HUES64 (cell line): ENCODE results near the gene ADAP1.

Source experiments
- H3K27ac ChIP-seq: 2 replicates; pipeline ENCODE4 v1.7.0; 2013; ENCODE audit warnings: low read depth, low read length, inconsistent platforms
- H3K27me3 ChIP-seq: 2 replicates; pipeline ENCODE4 v1.6.1; 2013; ENCODE audit warnings: mild to moderate bottlenecking, low read length; ENCODE audit not compliant: insufficient read depth
- H3K36me3 ChIP-seq: 2 replicates; pipeline ENCODE4 v1.6.1; 2013; ENCODE audit warnings: mild to moderate bottlenecking, low read length; ENCODE audit not compliant: insufficient read depth
- H3K4me1 ChIP-seq: 2 replicates; pipeline ENCODE4 v1.6.1; 2013; ENCODE audit warnings: mild to moderate bottlenecking, low read length, moderate library complexity; ENCODE audit not compliant: insufficient read depth
- H3K4me3 ChIP-seq: 2 replicates; pipeline ENCODE4 v1.5.1; 2013; ENCODE audit warnings: mild to moderate bottlenecking, low read length, moderate library complexity
- H3K9ac ChIP-seq: 2 replicates; pipeline ENCODE4 v1.6.1; 2013; ENCODE audit warnings: mild to moderate bottlenecking, low read depth, low read length
- H3K9me3 ChIP-seq: 2 replicates; pipeline ENCODE4 v1.6.1; 2013; ENCODE audit warnings: low read depth, low read length; ENCODE audit not compliant: insufficient read depth
- WGBS: fragments of 150-250, 120-280 bp; methylation state at CpG from one replicate; pipeline ENCODE4 v1.1.7; 2013; ENCODE audit warnings: missing lambda C conversion rate; 5-methylcytosine and 5-hydroxymethylcytosine counted together

Gene ADAP1

GRCh38 chr7:891291-891690, 63.2 kb downstream of the ADAP1 start:
- H3K27ac ChIP-seq, result no peak overlapping the region

DNA sequence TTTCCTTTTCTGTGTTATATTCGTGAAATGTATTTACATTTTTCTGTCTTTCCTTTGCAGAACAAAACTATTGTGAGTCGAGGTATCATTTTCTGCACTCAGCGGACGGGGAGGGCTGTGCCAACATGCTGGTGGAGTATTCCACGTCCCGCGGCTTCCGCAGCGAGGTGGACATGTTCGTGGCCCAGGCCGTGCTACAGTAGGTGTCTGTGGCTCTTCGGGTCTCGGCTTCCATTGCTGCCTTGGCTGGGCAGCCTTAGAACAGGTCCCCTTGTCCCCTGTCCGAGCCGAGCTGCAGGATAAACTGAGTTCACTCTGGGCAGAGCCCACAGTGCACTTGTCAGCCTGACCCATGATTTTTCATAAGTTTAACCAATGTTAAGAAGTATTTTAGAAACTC, 63.6 kb downstream of the ADAP1 start:
- no peak overlapping the region for H3K9ac ChIP-seq
- no peaks in the 10 kb centered on the region for H3K27me3 ChIP-seq
- H3K4me1 ChIP-seq, result no peaks in the 10 kb centered on the region
- H3K36me3 ChIP-seq, result peaks cover 80% of the 10 kb centered on the region
- no peak overlapping the region for H3K4me3 ChIP-seq
- 92% methylated on average over 15 of the region's 15 CpGs for WGBS
- no peak overlapping the region for H3K27ac ChIP-seq
- H3K9me3 ChIP-seq, result no peaks in the 10 kb centered on the region

More at GRCh38 chr7:891291-891690, 63.2 kb downstream of the ADAP1 start:
- H3K9me3 ChIP-seq, result no peaks in the 10 kb centered on the region
- no peaks in the 10 kb centered on the region for H3K27me3 ChIP-seq
- no peaks in the 10 kb centered on the region for H3K4me1 ChIP-seq
- 96% methylated on average over 29 of the region's 29 CpGs for WGBS
- H3K36me3 ChIP-seq, result peaks cover 82% of the 10 kb centered on the region
- H3K4me3 ChIP-seq, result no peak overlapping the region
- no peak overlapping the region for H3K9ac ChIP-seq

DNA sequence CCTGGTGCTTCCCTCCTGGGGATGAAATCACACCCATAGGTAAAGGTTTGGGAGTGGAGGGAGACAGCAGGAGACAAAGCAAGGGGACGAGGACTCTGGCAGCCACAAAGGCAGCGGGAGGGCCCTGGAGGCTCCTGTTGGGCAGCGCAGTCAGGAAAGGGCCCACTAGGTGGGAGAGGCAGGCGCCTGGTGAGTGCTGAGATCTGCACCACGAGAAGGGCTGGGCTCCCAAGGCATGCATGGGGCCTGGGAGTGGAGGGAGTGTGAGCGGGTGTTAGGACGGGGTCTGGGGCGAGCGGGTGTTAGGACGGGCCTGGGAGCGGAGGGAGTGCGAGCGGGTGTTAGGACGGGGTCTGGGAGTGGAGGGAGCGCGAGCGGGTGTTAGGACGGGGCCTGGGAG, 65.1 kb downstream of the ADAP1 start:
- H3K27ac ChIP-seq, result no peak overlapping the region
- H3K36me3 ChIP-seq, result peaks cover 65% of the 10 kb centered on the region
- 81% methylated on average over 10 of the region's 18 CpGs for WGBS
- H3K27me3 ChIP-seq, result no peaks in the 10 kb centered on the region
- H3K9me3 ChIP-seq, result no peaks in the 10 kb centered on the region
- no peaks in the 10 kb centered on the region for H3K4me1 ChIP-seq
- peak overlapping the region; percentile 29; the same call in 1 of the 2 replicates for H3K9ac ChIP-seq
- peak overlapping the region; percentile 39; the same call in 1 of the 2 replicates for H3K4me3 ChIP-seq

DNA sequence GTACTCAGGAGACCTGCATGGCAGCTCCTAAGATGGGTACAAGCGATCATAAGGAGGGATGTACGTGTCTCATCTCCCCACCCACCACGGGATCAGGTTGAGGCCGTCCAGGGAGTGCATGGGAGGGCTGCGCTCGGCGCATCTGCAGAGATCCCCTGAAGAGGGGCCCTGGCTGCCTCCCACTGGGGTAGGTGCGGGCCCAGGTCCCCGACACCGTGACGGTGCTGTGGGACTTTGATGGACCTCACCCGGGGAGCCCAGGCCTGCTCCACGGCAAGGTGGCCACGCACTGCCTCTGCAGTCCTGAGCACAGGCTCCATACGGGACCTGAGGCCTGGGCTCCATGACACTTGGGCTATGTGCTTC, 65.5 kb downstream of the ADAP1 start:
- Histone ChIP-seq H3K9me3 (no peaks in the 10 kb centered on the region), H3K27me3 (no peaks in the 10 kb centered on the region), H3K4me3 (peak overlapping the region; percentile 39; the same call in 1 of the 2 replicates), H3K4me1 (no peaks in the 10 kb centered on the region), H3K27ac (no peak overlapping the region), H3K36me3 (peaks cover 62% of the 10 kb centered on the region), H3K9ac (peak overlapping the region; percentile 29; the same call in 1 of the 2 replicates)
- 86% methylated on average over 15 of the region's 15 CpGs for WGBS

DNA sequence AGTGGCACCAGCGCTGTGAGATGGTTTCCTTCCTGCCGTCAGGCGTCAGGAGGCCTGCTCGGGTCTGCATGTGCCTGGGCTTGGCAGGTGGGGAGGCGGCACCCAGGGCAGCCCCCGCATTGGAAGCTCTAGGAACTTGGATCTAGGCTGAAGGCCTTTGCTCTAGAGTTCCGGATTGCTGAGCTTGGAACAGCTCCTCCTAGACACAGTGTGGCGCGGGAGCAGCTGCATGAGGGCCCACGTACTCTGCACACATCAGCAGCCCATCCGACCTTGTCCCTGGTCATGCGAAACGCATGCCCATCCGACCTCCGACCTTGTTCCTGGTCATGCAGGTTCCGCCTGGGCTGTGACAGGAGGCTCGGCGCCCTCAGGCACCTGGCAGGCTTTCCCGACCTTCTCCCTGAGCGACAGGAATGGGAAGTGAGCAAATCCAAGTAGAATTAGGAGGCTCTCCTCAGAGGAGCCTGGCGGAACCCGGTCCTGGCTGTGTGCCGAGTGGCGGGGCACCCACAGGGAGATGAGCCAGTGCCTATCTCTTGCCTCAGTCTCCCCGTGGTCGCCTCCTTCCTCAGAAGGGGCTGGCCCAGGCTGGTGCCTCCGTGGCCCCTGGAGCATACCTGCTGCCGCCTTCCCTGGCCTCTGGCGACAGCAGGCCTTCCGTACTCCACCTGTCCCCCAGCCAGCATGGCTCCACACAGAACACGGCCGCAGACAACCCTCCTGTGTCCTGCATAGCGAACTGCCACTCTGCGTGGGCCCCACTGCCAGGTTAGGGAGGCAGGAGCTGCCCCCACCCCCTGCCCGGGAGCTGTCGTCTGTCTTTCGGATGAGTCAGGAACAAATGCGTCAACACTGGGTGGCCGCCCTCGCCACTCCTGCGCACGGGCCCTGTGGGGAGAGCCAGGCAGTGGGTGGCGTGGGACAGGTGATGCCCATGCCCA, 66.1 kb downstream of the ADAP1 start:
- no peaks in the 10 kb centered on the region for H3K4me1 ChIP-seq
- H3K9me3 ChIP-seq, result no peaks in the 10 kb centered on the region
- no peaks in the 10 kb centered on the region for H3K27me3 ChIP-seq
- peaks cover 55% of the 10 kb centered on the region for H3K36me3 ChIP-seq
- no peak overlapping the region for H3K9ac ChIP-seq
- 92% methylated on average over 43 of the region's 43 CpGs for WGBS
- no peak overlapping the region for H3K27ac ChIP-seq
- no peak overlapping the region for H3K4me3 ChIP-seq

DNA sequence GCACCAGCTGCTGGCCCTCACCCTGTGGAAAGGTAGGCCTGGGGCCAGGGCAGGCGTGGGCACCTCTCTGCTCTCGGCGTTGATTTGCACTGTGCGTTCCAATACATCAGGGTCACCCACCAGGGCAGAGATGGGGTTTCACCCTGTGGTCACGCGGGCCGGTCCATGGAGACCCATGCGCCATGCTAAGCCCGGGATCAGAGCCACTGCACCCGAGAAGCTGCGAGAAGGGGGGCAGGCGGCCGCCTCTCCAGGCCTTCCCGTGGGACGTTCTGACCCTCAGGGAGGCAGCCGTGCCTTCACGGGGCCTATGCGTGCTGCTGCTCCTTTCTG, 67.0 kb downstream of the ADAP1 start:
- H3K4me1 ChIP-seq, result no peaks in the 10 kb centered on the region

GRCh38 chr7:886626-887487, 67.6 kb downstream of the ADAP1 start:
- no peaks in the 10 kb centered on the region for H3K4me1 ChIP-seq
- no peak overlapping the region for H3K27ac ChIP-seq
- peaks cover 49% of the 10 kb centered on the region for H3K36me3 ChIP-seq
- H3K9me3 ChIP-seq, result no peaks in the 10 kb centered on the region
- WGBS, result 96% methylated on average over 40 of the region's 40 CpGs
- H3K9ac ChIP-seq, result no peak overlapping the region
- H3K27me3 ChIP-seq, result no peaks in the 10 kb centered on the region
- H3K4me3 ChIP-seq, result no peak overlapping the region

More for the DNA sequence above, 67.0 kb downstream of the ADAP1 start:
- H3K9me3 ChIP-seq, result no peaks in the 10 kb centered on the region
- H3K9ac ChIP-seq, result no peak overlapping the region
- no peaks in the 10 kb centered on the region for H3K27me3 ChIP-seq
- H3K27ac ChIP-seq, result no peak overlapping the region
- WGBS, result 96% methylated on average over 18 of the region's 18 CpGs
- no peak overlapping the region for H3K4me3 ChIP-seq
- H3K36me3 ChIP-seq, result peaks cover 52% of the 10 kb centered on the region

DNA sequence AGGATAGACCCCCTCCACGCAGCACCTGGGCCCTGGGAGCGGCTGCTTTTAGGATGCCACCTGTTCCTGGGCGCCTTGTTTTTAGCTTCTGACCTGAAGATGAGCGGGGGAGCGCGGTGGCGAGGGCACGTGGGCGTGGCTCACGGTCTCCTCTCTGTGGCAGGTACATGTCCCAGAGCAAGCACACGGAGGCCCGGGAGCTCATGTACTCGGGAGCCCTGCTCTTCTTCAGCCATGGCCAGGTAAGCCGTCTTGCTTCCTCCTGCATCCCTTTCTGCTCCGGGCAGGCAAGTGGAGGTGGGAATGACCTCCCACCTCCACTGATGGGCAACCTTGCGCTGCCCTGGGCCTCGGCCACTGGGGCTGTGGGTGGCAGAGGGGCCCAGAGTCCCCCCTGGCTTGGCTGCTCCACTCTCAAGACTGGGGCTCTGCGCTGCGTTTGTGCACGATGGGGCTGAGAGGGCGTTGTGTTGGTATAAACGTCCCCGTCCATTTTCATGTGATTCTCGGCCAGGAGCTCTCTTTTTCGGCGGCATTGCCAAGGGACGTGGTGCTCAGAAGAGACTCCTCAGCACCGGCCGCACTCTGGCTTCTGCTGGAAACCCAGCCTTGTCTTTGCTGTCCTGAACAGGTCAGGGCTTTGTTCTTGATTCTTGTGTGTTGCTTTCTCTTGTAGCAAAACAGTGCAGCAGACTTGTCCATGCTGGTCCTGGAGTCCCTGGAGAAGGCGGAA, 68.4 kb downstream of the ADAP1 start:
- no peaks in the 10 kb centered on the region for H3K4me1 ChIP-seq

DNA sequence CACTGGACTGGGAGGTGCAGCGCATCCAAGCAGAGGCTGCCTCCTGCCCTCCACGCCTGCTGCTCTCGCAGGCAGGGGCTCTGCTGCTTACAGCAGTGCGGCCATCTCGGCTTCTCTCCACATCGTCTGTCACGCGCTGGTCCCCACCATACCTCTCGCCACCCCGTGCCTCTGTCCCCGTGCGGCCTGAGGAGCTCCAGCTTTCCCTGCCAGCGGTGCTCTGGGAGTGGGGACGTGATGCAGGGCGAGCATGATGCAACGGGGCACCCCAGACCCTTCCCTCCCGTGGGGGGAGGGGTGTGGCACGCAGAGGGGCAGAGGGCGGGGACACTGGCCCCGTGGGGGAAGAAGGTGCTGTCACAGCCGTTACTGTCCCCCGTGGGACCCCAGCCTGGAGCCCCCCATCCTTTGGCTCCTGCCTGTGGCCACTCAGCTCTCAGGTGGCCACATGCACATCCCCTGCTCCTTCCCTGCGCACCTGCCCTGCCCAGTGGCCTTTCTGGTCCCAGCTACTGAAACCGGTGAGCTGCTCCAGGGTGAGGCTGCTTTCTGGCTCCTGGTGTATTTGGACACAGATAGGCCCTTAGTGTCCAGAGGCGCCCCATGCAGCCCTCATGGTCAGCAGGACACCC, 69.1 kb downstream of the ADAP1 start:
- H3K9me3 ChIP-seq, result no peaks in the 10 kb centered on the region
- no peak overlapping the region; the same call in 1 of the 2 replicates for H3K9ac ChIP-seq
- no peaks in the 10 kb centered on the region for H3K4me1 ChIP-seq
- H3K27me3 ChIP-seq, result no peaks in the 10 kb centered on the region
- no peak overlapping the region for H3K4me3 ChIP-seq
- H3K36me3 ChIP-seq, result peaks cover 34% of the 10 kb centered on the region
- no peak overlapping the region for H3K27ac ChIP-seq
- WGBS, result 94% methylated on average over 25 of the region's 25 CpGs

More for the DNA sequence above, 68.4 kb downstream of the ADAP1 start:
- Histone ChIP-seq H3K9ac (no peak overlapping the region), H3K9me3 (no peaks in the 10 kb centered on the region), H3K4me3 (no peak overlapping the region), H3K27me3 (no peaks in the 10 kb centered on the region), H3K36me3 (peaks cover 41% of the 10 kb centered on the region), H3K27ac (no peak overlapping the region)
- WGBS, result 89% methylated on average over 30 of the region's 30 CpGs

DNA sequence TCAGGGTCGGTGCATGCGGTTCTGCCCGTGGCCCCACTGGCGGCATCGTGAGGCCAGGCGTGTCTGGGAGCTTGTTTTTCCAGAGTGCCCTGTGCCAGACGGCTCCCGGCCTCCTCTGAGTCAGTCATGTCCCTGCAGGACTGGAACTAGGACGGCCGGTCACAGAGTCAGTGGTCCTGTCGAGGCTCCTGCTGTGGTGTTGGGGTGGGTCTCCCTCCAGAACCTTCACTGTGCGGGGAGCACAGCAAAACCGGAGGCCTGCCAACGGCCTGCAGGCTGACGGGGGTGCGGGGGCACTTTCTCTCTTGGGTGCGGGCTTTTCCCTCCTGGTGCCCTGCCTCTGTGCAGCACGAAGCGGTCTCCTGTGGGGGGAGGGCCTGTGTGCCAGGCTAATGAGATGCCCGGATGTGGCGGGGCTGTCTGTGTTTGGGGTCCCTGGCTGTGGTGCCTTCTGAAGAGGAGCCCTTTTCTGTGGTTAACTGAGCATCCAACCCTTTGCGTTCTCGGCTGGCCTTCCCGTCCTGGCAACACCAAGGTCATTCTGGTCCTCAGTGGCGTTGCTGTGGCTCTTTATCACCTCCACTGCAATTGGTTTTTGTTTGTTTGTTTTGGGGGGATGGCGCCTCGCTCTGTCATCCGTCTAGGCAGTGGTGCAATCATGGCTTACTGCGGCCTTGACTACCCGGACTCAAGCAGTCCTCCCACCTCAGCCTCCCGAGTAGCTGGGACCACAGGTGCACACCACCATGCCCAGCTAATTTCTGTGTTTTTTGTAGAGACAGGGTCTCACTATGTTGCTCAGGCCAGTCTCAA, 70.1 kb downstream of the ADAP1 start:
- Histone ChIP-seq H3K27me3 (no peaks in the 10 kb centered on the region), H3K27ac (no peak overlapping the region), H3K9ac (peak overlapping the region; percentile 5; the same call in 1 of the 2 replicates), H3K4me3 (no peak overlapping the region), H3K9me3 (no peaks in the 10 kb centered on the region), H3K36me3 (peaks cover 37% of the 10 kb centered on the region), H3K4me1 (no peaks in the 10 kb centered on the region)
- WGBS, result 96% methylated on average over 31 of the region's 31 CpGs
